Stimulated activated CD8-positive, alpha-beta memory T cell treated with anti-CD3 and anti-CD28 coated beads, Interleukin-4, amount 100 ng/mL, for 48 hours (primary cell): Measurements from ENCODE around the gene VDAC1.
A peak's percentile ranks its signal among the peaks of the same experiment; 100 is the strongest.
"Not testable (repeated sequence)": the region's sequence is repeated elsewhere in the genome, so short reads cannot be mapped to it uniquely, and the experiment has no call there.

ENCODE experiments used
- DNase-seq: peaks from one replicate; pipeline ENCODE4 v3.0.0-alpha.2; 2020

The VDAC1 gene

DNA sequence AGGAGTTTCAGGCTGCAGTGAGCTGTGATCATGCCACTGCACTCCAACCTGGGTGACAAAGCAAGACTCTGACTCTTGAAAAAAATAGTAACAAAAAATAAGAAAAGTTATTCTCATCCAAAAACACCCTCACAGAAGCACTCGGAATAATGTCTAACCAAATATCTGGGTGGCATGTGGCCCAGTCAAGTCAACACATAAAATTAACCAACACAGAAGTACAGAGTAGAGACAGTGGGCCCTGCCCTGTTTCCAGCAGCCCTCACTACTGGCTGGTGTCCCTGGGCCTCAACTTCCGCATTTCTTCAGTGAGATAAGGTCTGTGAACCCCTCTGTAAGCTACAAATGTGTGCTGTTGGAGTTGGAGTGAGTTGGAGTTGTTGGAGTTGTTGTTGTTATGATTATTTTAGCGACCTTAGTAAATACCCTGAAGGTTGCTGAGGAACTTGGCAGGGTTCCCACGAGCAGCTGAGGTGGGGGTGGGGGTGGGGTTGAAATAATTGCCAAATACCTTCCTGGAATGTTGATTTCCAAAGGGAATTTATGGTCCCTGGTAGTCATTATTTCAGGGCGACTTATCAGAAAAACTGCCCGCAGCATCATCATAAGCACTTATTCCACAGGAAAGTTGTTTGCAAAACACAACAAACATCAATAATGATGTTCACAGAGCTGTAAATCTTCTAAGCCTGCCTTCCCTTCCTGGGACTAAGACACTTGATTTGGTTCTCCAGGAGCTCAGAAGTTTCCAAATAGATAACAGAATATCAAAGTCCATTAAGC lies 66.5 kb downstream of the VDAC1 start:
- DNase-seq = no peak

DNA sequence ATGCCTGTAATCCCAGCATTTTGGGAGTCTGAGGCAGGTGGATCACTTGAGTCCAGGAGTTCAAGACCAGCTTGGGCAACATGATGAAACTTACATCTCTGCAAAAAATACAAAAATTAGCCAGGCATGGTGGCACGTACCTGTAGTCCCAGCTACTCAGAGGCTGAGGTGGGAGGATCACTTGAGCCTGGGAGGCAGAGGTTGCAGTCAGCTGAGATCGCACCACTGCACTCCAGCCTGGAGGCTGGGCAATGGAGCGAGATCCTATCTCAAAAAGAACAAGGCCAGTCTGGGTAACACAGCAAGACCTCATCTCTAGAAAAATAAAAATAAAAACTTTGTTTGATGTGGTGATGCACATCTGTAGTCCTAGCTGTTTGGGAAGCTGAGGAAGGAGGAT lies 67.1 kb downstream of the VDAC1 start:
- DNase-seq = not testable (repeated sequence)

DNA sequence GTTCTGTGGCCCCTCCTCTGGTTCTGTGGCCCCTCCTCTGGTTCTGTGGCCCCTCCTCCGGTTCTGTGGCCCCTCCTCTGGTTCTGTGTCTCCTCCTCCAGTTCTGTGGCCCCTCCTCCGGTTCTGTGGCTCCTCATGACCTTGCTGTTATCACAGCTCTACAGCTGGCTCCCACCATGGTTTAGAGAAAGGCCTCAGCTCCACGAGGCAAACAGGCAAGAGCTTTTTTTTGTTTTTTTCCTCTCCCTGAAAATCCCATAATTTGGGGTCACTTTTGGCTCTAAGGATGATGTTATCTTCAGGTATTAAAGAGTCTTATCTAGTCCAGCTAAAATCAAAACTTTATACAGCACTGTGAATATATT lies 68.1 kb downstream of the VDAC1 start:
- no peak for DNase-seq

DNA sequence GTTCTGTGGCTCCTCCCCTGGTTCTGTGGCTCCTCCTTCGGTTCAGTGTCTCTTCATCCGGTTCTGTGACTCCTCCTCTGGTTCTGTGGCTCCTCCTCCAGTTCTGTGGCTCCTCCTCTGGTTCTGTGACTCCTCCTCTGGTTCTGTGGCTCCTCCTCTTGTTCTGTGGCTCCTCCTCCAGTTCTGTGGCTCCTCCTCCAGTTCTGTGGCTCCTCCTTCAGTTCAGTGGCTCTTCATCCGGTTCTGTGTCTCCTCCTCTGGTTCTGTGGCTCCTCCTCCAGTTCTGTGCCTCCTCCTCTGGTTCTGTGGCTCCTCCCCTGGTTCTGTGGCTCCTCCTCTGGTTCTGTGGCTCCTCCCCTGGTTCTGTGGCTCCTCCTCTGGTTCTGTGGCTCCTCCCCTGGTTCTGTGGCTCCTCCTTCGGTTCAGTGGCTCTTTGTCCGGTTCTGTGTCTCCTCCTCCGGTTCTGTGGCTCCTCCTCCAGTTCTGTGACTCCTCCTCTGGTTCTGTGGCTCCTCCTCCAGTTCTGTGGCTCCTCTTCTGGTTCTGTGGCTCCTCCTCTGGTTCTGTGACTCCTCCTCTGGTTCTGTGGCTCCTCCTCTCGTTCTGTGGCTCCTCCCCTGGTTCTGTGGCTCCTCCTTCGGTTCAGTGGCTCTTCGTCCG lies 68.7 kb downstream of the VDAC1 start:
- not testable (repeated sequence) for DNase-seq

DNA sequence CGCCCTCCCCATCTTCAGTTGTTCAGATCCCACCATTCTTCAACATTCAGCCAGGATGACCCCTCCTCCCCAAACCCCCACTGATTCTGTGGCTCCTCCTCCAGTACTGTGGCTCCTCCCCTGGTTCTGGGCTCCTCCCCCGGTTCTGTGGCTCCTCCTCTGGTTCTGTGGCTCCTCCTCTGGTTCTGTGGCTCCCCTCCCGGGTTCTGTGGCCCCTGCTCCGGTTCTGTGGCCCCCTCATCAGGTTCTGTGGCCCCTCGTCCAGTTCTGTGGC lies 69.2 kb downstream of the VDAC1 start:
- DNase-seq = no peak

DNA sequence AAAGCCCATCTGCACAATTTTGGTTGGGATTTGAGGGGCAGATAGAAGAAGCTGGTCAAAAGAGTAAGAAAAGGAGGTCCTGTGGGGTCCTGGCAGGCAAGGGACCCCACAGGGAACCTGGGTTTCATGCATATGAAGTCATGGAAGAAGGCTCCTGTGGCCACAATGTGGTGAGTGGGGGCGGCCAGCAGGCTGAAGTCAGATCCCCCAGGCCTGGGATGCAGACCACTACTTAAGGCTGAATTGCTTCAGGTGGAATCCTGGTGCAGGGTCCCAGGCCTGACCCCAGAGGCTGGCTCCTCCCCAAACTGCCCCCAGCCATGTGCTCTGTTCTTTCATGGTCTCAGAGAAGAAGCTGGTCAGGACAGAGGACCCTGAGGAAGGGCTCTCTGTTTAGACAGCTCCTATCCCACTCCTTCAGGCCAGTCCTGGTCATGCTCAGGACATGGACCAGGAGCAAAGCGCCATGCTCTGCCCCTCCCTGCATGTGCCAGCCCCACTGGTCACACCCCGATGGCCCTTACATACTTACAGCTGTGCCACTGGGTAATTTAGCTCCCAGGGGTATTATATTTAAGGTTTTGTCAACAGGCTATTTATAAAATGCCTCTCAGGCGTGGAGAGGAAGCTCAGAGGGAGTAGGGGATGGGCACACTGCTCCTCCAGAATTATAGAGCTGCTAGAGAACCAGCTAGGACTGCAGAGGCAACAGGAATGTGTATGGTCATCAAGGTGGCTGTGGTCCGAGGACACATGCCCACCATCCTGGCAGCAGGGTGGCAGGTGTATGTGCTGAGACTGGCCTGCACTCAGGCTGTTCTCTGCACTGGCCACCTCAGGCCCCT lies 69.7 kb downstream of the VDAC1 start:
- DNase-seq = no peak

DNA sequence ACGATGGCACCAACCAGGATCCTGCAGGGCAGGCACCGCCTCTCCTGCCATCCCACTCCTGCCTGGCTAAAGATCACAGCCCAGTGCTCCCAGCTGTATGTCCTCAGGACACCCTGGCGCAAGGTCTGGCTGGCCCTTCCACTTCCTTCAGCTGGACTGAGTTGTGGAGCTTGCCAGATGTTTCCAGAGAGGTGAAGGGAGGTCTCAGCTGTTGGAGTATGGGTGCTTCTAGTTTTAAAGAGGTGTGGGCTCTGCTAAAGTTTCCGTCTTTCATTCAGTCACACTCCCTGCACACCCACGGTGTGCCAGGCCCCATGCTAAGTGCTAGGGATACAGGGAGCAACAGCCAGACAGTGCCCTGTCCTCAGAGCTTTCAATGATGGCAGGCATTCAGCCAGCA lies 70.5 kb downstream of the VDAC1 start:
- no peak for DNase-seq

DNA sequence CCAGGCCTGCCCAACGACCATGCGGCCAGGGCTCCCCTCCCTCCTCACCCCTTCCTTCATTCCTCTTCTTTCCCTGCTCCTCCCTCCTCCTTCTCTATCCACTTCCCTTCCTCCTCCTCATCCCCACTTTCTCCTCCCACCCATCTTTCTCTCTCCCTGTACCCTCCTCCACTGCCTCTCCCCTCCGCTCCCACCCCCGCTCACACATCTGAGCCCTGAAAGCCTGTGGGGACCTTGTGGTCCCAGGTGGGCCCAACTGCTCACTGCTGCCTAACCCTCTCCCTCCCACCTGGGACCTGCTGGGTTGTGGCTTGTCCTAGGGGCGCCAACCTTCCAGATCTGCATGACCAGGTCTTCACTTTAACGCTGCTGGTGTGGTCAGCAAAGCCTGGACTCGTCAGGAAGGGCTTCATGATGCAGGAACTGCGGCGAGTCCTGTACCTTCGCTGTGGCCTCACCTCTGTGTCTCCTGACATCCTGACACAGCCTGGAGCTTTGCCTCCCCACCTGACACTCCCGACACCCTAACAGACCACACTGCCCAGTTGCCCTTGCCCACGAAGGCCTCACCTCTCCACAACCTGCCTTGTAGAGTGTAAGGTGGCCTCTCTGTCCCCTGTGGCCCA lies 71.0 kb downstream of the VDAC1 start:
- no peak for DNase-seq

DNA sequence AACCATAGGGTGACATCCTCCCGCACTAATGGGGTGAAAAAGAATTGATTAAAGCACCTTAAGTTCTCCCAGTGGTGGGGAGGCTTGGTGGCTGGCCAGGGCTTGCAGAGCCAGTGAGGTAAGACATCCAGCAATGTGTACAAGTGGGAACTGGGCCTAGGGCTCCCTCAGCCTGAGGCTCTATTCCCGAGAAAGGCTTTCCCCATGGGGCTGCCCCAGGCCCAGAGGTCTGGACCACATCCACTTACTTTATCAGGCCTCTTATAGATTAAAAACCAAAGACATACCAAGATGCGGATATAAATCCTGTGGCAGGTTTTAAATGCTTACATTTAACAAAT lies 71.6 kb downstream of the VDAC1 start:
- no peak for DNase-seq

DNA sequence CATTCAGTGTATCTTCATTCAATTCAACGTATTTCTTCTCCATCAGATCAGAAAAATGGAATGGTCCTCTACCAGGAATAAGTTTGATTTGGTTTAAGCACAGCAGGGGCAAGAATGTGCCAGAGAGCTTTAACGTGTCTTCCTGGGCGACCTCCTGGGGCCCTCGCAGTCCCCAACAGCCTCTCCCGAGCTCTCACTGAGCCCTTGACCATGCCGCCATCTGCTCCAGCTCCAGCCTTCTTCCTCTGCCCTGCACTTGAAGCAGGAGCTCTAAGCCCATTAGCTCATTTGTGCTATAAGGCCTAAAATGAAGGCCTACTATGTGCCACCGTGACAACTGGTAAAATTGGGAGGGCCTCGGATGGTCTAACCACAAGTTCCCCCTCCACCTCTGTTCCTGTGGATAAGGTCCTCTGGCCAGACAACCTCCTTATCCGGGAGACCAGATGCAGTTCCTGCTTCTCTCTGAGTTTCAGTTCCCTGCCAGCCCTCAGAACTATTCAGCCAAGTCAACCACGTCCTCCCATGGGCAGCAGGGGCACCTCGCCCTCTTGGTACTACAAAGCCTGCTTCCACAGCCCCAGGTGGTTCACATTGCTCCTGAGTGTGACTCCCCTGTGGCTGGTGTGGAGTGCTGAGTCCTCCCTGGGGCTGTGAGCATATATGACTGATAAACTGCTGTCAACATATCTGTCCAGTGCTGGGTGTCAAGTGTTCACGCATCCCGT lies 72.2 kb downstream of the VDAC1 start:
- DNase-seq = no peak

DNA sequence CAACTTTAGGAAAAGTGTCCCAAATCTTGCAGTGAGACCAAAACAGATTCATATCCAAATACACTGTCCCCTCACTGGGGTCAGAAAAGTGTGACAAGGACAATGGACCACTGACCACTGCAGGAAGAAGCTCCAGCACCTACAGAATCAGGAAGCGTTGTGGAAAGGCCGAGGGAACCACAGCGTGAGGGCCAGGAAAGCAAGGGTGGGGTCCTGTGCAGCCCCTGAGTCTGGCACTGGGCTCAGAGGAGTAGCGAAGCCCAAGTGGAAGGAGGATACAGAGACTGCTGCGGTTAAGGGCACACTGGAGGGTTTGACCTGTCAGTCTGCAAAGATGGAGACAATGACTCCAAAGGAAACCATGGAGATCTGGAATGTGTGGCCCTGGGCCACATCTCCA lies 73.2 kb downstream of the VDAC1 start:
- no peak for DNase-seq

DNA sequence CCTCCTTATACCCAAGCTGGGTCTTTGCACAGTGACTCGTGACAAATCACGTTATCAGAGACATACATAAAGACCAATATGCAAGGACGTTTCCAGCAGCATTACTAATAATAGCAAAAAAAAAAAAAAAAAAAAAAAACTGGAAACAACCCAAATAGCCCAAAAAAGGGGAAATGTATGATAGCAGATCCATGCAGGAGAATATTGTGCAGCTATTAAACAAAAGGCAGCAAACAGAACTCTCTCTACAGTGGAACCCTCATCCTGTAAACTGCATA lies 74.0 kb downstream of the VDAC1 start:
- DNase-seq = no peak

DNA sequence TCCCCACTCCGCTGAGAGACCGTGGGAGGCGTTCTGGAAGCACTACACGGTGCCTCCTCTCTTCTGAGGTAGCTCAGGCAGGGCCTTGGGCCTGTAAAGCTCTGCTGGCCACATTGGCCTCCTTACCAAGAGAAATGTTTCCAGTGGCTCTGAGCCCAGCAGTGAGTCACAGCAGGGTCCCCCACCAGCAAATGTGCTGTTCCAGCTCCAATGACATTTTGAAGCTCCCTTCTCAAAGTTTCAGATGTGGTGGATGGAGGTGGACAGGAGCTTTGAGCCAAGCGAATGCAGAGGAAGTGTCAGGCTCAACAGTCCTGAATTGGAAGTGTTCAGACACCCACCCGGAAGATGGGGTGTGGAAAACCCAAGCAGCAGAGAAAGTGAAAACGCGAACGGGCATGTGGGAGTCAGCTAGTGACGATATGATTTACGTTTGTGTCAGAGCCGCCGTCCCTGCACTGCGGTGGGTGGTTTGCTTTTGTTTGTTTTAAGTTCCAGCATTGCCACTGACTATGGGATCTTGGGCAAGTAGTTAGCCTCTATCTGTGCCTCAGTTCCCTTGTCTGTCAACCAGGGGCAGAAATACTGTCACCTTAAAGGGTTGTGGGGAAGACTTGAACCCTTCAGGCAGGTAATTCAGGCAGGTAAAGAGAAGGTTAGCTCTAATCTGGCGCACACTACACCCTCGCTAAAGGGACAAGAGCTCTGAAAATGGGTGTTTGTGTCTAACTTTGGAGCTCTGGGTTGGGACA lies 74.5 kb downstream of the VDAC1 start:
- peak; percentile 84 for DNase-seq

DNA sequence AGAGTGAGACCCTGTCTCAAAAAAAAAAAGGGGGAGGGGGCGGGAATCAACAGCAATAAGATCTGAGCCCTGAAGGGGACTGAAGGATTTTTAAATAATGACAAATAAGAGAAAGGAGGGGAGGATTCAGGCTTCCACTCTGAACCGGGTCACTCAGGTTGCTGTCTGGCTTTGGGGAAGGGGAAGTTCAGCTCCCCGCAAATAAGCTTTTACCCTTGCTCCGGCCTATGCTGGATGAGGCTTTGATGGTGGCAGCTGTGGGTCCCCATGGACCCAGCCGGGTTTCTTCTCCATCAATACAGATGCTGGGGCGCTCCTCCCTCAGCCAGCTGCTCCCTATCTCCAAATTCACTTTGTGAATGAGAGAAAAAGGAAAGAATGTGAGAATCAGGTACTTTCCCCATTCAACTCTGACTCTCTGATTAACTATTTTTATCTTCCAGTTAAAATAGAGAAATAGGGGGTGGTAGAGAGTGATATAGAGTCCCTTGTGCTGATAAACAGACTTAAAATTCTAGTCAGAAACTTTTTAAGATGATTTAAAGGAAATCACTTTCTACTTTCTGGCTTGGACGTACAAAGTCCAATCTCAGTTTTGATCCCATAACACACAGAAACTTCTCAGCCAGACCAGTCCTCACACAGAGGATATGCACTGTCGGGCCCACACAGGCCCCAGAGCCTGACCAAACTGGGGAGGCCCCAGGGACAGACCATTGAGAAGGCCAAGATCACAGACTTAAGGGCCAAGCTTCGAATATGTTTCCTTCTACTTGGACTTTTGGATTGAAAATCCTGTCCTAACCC lies 76.0 kb downstream of the VDAC1 start:
- DNase-seq = no peak

DNA sequence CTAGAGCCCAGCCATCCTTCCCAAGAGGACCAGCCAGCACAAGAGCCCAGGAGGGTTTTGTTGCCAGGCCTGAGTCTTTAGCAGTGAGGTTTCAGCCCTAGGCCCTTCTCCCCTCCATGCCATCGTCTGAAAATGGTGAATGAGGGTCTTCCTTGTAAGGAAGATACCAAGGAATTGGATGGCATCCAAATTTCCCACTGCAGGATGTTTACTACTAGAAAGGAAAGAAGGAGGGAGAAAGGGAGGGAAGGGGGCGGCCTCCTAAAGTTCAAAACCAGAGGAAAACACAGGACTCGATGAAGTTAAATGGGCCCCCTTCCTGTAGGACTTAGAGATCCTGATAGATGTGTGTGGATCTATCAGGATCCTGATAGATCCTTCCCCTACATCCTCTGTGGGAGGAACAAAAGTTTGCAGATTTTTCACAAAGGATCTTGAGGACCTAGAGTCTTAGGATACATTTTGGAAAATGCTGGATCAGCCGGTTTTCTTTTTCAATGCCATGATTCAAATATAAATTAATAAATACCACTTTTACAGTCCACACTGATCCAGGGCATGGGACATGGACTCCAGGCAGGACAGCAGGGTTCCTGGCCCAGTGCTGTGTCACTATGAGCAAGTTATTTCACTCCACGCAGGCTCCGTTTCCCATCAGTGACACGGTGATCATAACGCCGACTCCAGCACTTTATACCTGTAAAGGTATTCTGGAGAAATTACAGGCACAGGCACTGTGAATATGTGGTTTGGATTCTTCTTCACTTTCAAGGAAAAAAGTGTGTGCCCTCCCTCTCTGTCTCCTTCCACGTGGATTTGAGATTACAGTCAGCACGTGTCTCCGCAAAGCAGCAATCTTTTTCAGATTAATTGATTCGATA lies 77.2 kb downstream of the VDAC1 start:
- no peak for DNase-seq

DNA sequence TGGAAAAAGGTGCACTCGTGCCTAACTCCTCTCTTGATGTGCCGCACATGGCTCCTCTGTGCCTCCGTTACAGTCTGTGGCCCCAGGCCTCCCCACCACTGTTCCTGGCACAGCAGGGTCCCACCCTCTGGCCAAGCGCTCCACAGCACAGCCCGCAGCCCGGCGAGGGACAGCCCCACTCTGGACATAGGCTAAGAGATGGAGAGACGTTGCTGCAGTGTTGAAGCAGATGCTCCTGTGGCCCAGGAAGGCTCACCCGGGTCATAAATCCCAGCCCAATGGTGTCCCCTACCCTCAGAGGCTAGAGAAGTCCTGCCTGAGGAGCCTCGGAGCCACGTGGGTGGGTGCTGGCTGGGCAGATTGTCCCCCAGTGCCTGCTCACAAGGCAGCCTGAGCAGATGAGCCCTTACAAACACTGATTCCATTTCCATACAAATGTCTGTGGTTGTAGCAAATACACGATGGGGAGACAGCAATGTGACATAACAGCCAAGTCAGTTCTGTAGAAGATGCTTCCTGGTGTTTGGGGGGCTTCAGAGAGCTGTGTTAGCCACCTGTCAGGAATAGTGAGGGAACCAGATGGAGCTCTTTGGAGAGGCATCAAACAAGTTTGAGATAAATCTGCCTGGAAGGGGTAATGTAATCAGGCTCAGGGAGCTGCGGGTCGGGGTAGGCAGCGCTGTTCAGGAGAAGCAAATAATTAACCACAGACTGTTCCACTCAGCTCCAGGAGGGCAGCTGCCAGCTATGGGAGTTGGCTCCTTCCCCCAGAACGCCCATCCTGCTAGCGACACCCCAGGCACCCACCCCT lies 78.1 kb downstream of the VDAC1 start:
- no peak for DNase-seq

DNA sequence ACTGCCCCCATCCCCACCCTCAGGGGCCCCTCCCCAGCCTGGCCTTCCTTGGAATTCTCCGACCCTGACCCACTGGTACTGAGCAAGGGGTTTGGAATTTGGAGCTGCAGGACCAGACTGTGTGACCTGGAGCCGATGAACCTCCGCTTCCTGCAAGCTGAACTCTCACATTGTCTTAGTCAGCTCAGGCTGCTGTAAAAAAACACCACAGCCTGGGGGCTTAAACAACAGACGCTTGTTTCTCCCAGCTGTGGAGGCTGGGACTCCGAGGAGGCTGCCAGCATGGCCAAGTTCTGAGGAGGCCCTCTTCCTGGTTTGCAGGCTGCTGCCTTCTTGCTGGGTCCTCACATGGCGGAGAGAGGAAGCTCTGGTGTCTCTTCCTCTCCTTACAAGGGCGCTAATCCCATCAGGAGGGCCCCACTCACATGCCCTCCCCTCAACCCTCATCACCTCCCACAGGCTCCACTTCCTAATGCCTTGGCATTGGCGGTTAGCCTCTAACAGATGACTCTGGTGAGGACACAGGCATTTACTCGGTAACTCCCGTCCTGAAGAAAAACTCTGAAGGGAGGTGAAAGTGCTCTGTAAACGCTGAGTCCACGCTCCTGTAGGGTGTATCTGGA lies 78.8 kb downstream of the VDAC1 start:
- DNase-seq = no peak

DNA sequence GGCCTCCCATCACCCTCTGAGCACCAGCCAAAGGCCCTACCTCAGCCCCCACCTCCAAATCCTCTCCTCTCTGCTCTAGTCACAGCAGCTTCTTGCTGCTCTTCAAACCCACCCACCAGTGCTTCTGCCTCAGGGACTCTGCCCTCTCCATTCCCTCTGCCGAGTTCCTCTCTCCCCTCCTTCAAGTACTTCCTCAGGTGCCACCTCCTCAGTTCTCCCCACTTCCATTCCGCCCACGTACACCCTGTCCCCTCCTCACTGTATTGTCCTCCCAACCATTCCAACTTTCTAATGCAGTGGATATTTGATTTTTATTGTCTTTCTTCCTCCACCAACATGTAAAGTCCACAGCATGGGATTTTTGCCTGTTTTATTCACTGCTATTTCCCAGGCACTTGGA lies 79.5 kb downstream of the VDAC1 start:
- no peak for DNase-seq

DNA sequence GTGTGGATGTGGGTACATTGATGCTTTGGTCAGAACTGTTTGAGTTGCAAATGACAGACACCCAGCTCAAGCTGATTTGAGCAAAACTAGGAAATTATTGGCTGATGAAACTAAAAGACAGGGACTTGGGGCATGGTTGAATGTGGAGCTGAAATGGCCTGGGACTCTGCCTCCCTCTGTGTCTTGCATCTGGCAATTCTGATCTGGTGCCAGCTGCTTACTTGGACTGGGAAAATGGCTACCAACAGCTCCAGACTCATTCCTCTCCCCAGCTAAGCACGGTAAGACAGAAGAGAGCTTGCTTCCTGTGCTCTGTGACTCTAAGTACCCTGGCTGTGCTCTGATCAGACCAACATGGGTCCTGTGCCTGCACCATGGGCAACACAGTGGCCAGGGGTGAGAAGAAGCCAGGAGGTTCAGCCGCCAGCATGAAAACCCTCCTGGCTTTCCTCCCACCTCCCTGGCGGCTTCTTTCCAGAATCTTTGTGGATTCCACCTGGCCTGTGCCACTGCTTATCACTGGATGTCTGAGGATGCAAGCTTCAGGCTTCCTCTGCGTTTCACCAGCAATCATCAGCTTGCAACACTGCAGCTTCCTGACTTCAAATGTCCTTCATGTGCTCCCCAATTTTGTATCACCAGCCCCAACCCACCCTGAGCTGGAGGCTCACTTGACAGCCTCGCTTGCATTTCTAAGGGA lies 80.4 kb downstream of the VDAC1 start:
- DNase-seq = no peak
